Kidney (tissue), 14 donors: ENCODE data around the gene PDSS2. TPM values are rescaled to one million over a fixed set of nuclear protein-coding genes. Genes with fewer than 3 reads are reported as not detected.

Source experiments
- DNase-seq, 5 donors: peaks; one replicate each; pipeline ENCODE4 v3.0.0-alpha.2; 2013 to 2020
- FAIRE-seq: peaks from 2 replicates; lab custom pipeline; 2012; peaks lifted over from hg19 to GRCh38; lab: Jason Lieb, UNC
- H3K27ac ChIP-seq, 2 donors: one replicate each; pipeline ENCODE4 v1.7.0; 2013; ENCODE audit warnings: low read depth in 2 of 2, low read length in 2 of 2, inconsistent platforms in 1 of 2
- H3K27me3 ChIP-seq: one replicate; pipeline ENCODE4 v1.7.1; 2013; ENCODE audit warnings: low read length, inconsistent platforms; ENCODE audit not compliant: control insufficient read depth, insufficient read depth
- H3K36me3 ChIP-seq, 3 donors: one replicate each; pipeline versions ENCODE4 v1.7.0 to v1.7.1; 2013; ENCODE audit warnings: low read length in 3 of 3, control low read depth in 1 of 3, inconsistent platforms in 1 of 3; ENCODE audit not compliant: insufficient read depth in 3 of 3, control insufficient read depth in 2 of 3
- H3K4me1 ChIP-seq, 3 donors: one replicate each; pipeline versions ENCODE4 v1.7.0 to v1.7.1; 2013; ENCODE audit warnings: low read length in 3 of 3, inconsistent platforms in 1 of 3, low read depth in 1 of 3; ENCODE audit not compliant: control insufficient read depth in 2 of 3, insufficient read depth in 2 of 3
- H3K4me3 ChIP-seq, 3 donors: one replicate each; pipeline versions ENCODE4 v1.7.0 to v1.8.1; 2013; ENCODE audit warnings: low read length in 3 of 3, control low read depth in 1 of 3, inconsistent platforms in 1 of 3
- H3K9ac ChIP-seq, 3 donors: one replicate each; pipeline versions ENCODE4 v1.7.0 to v1.7.1; 2013; ENCODE audit warnings: low read length in 3 of 3, control low read depth in 1 of 3, inconsistent platforms in 1 of 3
- H3K9me3 ChIP-seq, 3 donors: one replicate each; pipeline versions ENCODE4 v1.7.0 to v1.7.1; 2013; ENCODE audit warnings: low read length in 3 of 3, control low read depth in 1 of 3, inconsistent platforms in 1 of 3; ENCODE audit not compliant: control insufficient read depth in 2 of 3, insufficient read depth in 1 of 3
- intact Hi-C: fragments of 100-400 bp; cut with DNase I; formaldehyde crosslinking; loops from one replicate; pipeline ENCODE4 v1.11.1; 2022
- polyA plus RNA-seq: library from polyadenylated mRNA; stranded (reverse); fragments of 350-450 nt; fragmentation: Illumina TruSeq; extraction: RNeasy Lipid Tissue Mini Kit (QIAGEN cat#74804); gene quantifications from one replicate; pipeline ENCODE4 v1.2.3, GENCODE V29; 2014; ENCODE audit warnings: low read depth, low replicate concordance; ENCODE audit not compliant: insufficient read depth
- total RNA-seq: library from RNA; stranded (reverse); fragmentation: NEBNext Ultra II Directional; extraction: Animal tissue kit (Norgen Biotek cat#: 25700); gene quantifications from one replicate; pipeline ENCODE4 v1.2.1, GENCODE V29; 2021
- TF ChIP-seq, protein P1 (sequence below): IDR thresholded peaks from 3 replicates; pipeline ENCODE4 v1.5.1; 2012; ENCODE audit warnings: mild to moderate bottlenecking, moderate library complexity, borderline replicate concordance; ENCODE audit not compliant: insufficient read depth; ENCODE audit errors: extremely low read depth
- donor health status: control.
- donor health status: control.
- donor health status: control.
- donor health status: control.
- donor health status: control.
- donor health status: DM: yes; HTN: yes; CAD: no.
- donor health status: Normal renal cell carcinoma (clear cell type).

The PDSS2 gene
- total and polyA plus RNA-seq, 2 donors from 2014 or later: 16.4 to 20.7 TPM

DNA sequence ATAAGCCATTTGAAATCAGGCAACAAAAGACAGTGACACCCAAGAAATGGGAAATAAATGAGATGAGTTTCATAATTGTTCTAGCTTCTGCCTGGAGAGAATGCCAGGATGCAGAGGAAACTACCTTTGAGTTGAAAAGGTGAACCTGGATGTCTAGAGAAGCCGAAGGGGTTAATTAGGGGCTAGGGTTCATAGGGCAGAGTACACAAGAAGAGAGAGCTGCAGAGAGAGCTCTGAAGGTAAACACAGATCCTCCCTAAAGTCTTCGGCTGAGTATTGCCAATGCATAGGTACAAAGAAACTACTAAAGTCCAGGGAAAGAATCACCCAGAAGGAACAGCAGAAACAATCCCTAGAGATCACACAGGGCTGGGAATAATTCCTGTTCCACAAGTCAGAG lies 224.4 kb downstream of the PDSS2 start:
- no peaks in the 10 kb centered on the region for H3K4me1 ChIP-seq
- no peaks in the 10 kb centered on the region for H3K36me3 ChIP-seq
- no peak for DNase-seq
- no peak overlapping the region for H3K27ac ChIP-seq
- H3K9ac ChIP-seq: no peak overlapping the region
- intact Hi-C loops: no loop called here
- H3K4me3 ChIP-seq: no peak overlapping the region
- peaks cover 0 to 5% (median 0%) of the 10 kb centered on the region in 3 donors for H3K9me3 ChIP-seq
- TF ChIP-seq, protein P1, sequence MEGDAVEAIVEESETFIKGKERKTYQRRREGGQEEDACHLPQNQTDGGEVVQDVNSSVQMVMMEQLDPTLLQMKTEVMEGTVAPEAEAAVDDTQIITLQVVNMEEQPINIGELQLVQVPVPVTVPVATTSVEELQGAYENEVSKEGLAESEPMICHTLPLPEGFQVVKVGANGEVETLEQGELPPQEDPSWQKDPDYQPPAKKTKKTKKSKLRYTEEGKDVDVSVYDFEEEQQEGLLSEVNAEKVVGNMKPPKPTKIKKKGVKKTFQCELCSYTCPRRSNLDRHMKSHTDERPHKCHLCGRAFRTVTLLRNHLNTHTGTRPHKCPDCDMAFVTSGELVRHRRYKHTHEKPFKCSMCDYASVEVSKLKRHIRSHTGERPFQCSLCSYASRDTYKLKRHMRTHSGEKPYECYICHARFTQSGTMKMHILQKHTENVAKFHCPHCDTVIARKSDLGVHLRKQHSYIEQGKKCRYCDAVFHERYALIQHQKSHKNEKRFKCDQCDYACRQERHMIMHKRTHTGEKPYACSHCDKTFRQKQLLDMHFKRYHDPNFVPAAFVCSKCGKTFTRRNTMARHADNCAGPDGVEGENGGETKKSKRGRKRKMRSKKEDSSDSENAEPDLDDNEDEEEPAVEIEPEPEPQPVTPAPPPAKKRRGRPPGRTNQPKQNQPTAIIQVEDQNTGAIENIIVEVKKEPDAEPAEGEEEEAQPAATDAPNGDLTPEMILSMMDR: no peak
- no peak for FAIRE-seq
- no peaks in the 10 kb centered on the region for H3K27me3 ChIP-seq

DNA sequence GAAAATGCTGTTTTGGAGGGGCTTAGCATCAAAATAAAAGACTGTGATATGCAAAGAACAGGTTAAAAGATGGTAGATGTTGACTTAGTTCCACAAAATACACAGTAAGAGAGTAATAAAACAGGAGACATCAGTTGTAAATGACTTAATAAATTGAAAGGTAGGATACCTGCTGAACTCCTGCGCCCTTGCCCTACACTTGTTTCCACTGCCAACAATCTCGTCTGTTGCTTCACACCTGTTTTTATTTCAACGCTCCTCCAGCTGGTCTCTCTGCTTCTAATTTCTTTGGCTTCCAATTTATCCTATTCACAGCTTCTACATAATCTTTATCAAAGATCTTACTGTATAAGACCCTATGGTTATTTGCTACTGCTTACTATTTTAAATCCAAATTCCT lies 228.1 kb downstream of the PDSS2 start:
- DNase-seq (no peak), FAIRE-seq (no peak)
- H3K4me1 ChIP-seq: peaks cover 0 to 4% (median 0%) of the 10 kb centered on the region in 3 donors
- no peaks in the 10 kb centered on the region for H3K9me3 ChIP-seq
- H3K27me3 ChIP-seq: no peaks in the 10 kb centered on the region
- no peaks in the 10 kb centered on the region for H3K36me3 ChIP-seq
- intact Hi-C loops: no loop called here
- TF ChIP-seq, protein P1: no peak
- no peak overlapping the region for H3K9ac ChIP-seq
- no peak overlapping the region for H3K27ac ChIP-seq
- H3K4me3 ChIP-seq: no peak overlapping the region

DNA sequence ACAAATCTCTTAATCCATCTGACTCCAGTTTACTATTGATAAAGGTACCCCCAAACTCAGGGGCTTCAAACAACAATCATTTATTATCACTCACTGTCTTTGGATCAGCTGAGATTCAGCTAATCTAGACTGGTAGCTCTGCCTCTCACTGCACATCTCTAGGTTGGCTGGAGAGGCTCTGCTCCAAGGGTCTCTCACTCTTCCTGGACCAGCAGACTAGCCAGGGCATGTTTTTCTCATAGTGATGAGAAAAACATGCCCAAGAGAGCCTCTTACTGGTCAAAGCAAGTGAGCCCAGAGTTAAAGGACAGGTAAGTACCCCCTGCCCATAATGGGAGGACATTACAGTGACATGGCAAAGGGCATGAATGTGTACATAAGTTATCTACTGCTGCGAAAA lies 228.9 kb downstream of the PDSS2 start:
- intact Hi-C loops: no loop called here
- Histone ChIP-seq H3K4me3 (no peak overlapping the region), H3K4me1 (peaks cover 0 to 4% (median 0%) of the 10 kb centered on the region in 3 donors), H3K9ac (no peak overlapping the region), H3K9me3 (no peaks in the 10 kb centered on the region), H3K27me3 (no peaks in the 10 kb centered on the region), H3K27ac (no peak overlapping the region), H3K36me3 (no peaks in the 10 kb centered on the region)
- FAIRE-seq (no peak), DNase-seq (no peak)
- TF ChIP-seq, protein P1: no peak

DNA sequence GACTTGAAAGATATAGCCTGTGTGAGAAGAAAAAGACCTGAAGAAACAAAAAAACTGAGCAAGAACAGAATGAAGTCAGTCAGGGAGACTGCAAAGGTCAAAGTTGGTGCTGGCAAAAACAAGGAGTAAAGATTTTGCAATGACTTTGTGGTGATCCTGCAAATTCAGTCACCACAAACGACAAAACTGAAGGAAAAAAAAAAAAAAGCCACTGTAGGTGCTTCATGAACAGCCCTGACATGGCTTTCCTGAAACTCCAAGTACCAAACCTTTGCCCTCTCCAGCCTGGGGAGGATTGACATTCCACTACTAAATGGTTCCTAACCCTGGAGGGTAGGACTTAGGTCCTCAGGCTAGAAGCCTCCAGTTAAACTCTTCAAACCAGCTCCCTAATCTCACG lies 229.3 kb downstream of the PDSS2 start:
- no peak for FAIRE-seq
- Histone ChIP-seq H3K9ac (no peak overlapping the region), H3K27ac (no peak overlapping the region), H3K4me3 (no peak overlapping the region), H3K9me3 (no peaks in the 10 kb centered on the region), H3K4me1 (peaks cover 0 to 4% (median 0%) of the 10 kb centered on the region in 3 donors), H3K36me3 (no peaks in the 10 kb centered on the region), H3K27me3 (no peaks in the 10 kb centered on the region)
- intact Hi-C loops: no loop called here
- TF ChIP-seq, protein P1: no peak
- no peak for DNase-seq
